ENCODE data around the gene DHRS7B.

The DHRS7B gene

GRCh38 chr17:21235921-21236320 is 109.2 kb downstream of the DHRS7B start:
- Histone ChIP-seq H3K4me3 (ENCODE audit: low read depth, low read length) (no peak overlapping the region), H3K4me1 (no peaks in the 10 kb centered on the region), H3K27ac (no peak overlapping the region), H3K9ac (no peak overlapping the region), H3K9me3 (ENCODE audit: control insufficient read depth, low read length) (no peaks in the 10 kb centered on the region), H3K36me3 (ENCODE audit: control insufficient read depth, insufficient read depth, low read length) (no peaks in the 10 kb centered on the region), H3K4me2 (ENCODE audit: low read length) (no peak overlapping the region), H3K79me2 (no peaks in the 10 kb centered on the region), H3K27me3 (ENCODE audit: control insufficient read depth, insufficient read depth, low read length) (no peaks in the 10 kb centered on the region), H2AFZ (no peak overlapping the region)
- TF ChIP-seq CTCF (IDR thresholded peaks at IDR 0.05): no peak

GRCh38 chr17:21239680-21240368 is 113.1 kb downstream of the DHRS7B start:
- no peaks in the 10 kb centered on the region for H3K79me2 ChIP-seq
- H3K4me1 ChIP-seq: no peaks in the 10 kb centered on the region
- no peak overlapping the region for H3K27ac ChIP-seq
- no peaks in the 10 kb centered on the region for H3K36me3 ChIP-seq (ENCODE audit: control insufficient read depth, insufficient read depth, low read length)
- H3K4me3 ChIP-seq (ENCODE audit: low read depth, low read length): no peak overlapping the region
- H3K9me3 ChIP-seq (ENCODE audit: control insufficient read depth, low read length): no peaks in the 10 kb centered on the region
- H3K9ac ChIP-seq: no peak overlapping the region
- no peak overlapping the region for H3K4me2 ChIP-seq (ENCODE audit: low read length)
- H3K27me3 ChIP-seq (ENCODE audit: control insufficient read depth, insufficient read depth, low read length): no peaks in the 10 kb centered on the region
- H2AFZ ChIP-seq: no peak overlapping the region
- TF ChIP-seq CTCF (IDR thresholded peaks at IDR 0.05): peak; percentile 32

- H3K9me3 ChIP-seq (ENCODE audit: control insufficient read depth, low read length): no peaks in the 10 kb centered on the region
- H3K9ac ChIP-seq: no peak overlapping the region
- H3K4me1 ChIP-seq: no peaks in the 10 kb centered on the region
- no peak for TF ChIP-seq CTCF (IDR thresholded peaks at IDR 0.05)
- no peaks in the 10 kb centered on the region for H3K36me3 ChIP-seq (ENCODE audit: control insufficient read depth, insufficient read depth, low read length)
- H3K79me2 ChIP-seq: no peaks in the 10 kb centered on the region
- no peak overlapping the region for H3K4me3 ChIP-seq (ENCODE audit: low read depth, low read length)
- no peaks in the 10 kb centered on the region for H3K27me3 ChIP-seq (ENCODE audit: control insufficient read depth, insufficient read depth, low read length)
- H2AFZ ChIP-seq: no peak overlapping the region
- H3K4me2 ChIP-seq (ENCODE audit: low read length): no peak overlapping the region
- no peak overlapping the region for H3K27ac ChIP-seq
Observed at GRCh38 chr17:21240369-21241055, 113.7 kb downstream of the DHRS7B start.

Data from parathyroid adenoma (tissue), 2 donors.